OCI-LY1 (cell line): ENCODE results near the gene NRG2.

Experiments
- CTCF ChIP-seq: fragments of 200-600 bp; sonication (generic), shearing (Covaris generic); IDR thresholded peaks from 2 replicates; pipeline ENCODE4 v1.5.1; 2017; ENCODE audit warnings: mild to moderate bottlenecking, antibody characterized with exemption, low read length, moderate library complexity, mixed read lengths
- EZH2 ChIP-seq: fragments of 200-600 bp; sonication (generic), shearing (Covaris generic); IDR thresholded peaks from 2 replicates; pipeline ENCODE4 v1.8.0; 2017; ENCODE audit warnings: borderline replicate concordance, mixed run types, mild to moderate bottlenecking, antibody characterized with exemption, low read length, moderate library complexity, mixed read lengths

GRCh38 chr5:139912804-139913203, 130.3 kb downstream of the NRG2 start:
- TF ChIP-seq CTCF = no peak
- no peak for TF ChIP-seq EZH2
